Right cardiac atrium (tissue), 5 donors: ENCODE measurements around the gene COASY. TPM values are rescaled to one million over a fixed set of nuclear protein-coding genes. Genes with fewer than 3 reads are reported as not detected.

Experiments
- ATAC-seq, 2 donors: fragments of 200-7000 bp; cut with Tn5 transposase; one replicate each; pipeline versions ENCODE4 v1.8.0 to v1.9.1; 2020; ENCODE audit warnings: moderate library complexity in 2 of 2, mild to moderate bottlenecking in 1 of 2
- DNase-seq, 3 donors: peaks; one replicate each; pipeline ENCODE4 v3.0.0-alpha.2; 2020
- H3K27ac ChIP-seq: one replicate; pipeline ENCODE4 v1.5.1; 2013; ENCODE audit warnings: mild to moderate bottlenecking, low read length, control low read depth, moderate library complexity
- H3K27me3 ChIP-seq: one replicate; pipeline ENCODE4 v1.6.1; 2013; ENCODE audit not compliant: control insufficient read depth, insufficient read depth
- H3K4me1 ChIP-seq: one replicate; pipeline ENCODE4 v1.6.1; 2013; ENCODE audit warnings: low read length; ENCODE audit not compliant: control insufficient read depth, insufficient read depth
- H3K4me3 ChIP-seq: one replicate; pipeline ENCODE4 v1.5.1; 2013; ENCODE audit warnings: low read length, control low read depth
- H3K9me3 ChIP-seq: one replicate; pipeline ENCODE4 v1.6.1; 2013; ENCODE audit warnings: low read length; ENCODE audit not compliant: control insufficient read depth
- WGBS: extraction: QIAGEN DNeasy Blood & Tissue Kit; methylation state at CpG from one replicate; pipeline ENCODE4 v1.1.7; 2013; 5-methylcytosine and 5-hydroxymethylcytosine counted together
- intact Hi-C, 4 donors: fragments of 100-400 bp; cut with DNase I; formaldehyde crosslinking; loops; one replicate each; pipeline versions ENCODE4 v1.11.0 to v1.14.0; 2022 to 2023
- polyA plus RNA-seq: library from polyadenylated mRNA; stranded (reverse); fragments of 200-250 nt; gene quantifications from one replicate; pipeline ENCODE4 v1.2.3, GENCODE V29; 2013
- total RNA-seq, 4 donors: library from RNA; stranded (reverse); fragmentation: NEBNext Ultra II Directional; extraction: Animal tissue kit (Norgen Biotek cat#: 25700); gene quantifications; one replicate each; pipeline ENCODE4 v1.2.1, GENCODE V29; 2021
- donor health status: healthy with polysubstance abuse.
- donor health status: DM: no; HTN: yes; CAD: no.
- donor health status: DM: no; HTN: no; CAD: no.
- donor health status: DM: no; HTN: yes; CAD: no; lungs with severe emphysema.
- donor health status: DM: yes; HTN: yes; CAD: no.

COASY gene
- total and polyA plus RNA-seq, 5 donors = 30.2 to 45.5 (median 39.7) TPM

DNA sequence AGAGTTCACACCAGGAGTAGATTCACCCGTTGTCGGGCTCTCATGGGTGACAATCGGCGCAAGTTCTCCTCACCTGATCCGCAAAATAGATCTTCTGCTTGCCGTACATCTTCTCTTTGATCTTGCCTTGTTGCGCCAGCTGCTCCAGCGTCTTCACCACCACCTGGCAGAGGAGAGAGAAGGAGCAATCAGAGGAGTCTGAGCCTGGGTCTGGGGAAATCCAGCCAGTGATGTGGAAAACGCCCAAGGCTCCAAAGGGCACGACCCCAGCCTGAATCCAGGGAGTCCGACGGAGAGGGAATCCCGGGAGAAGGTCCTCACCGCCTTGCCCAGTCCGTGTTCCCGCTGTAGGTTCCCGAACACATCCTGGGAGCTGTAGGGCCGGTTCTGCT, 15.2 kb downstream of the COASY start:
- intact Hi-C loops = loop anchor here in 1 of 4 donors (5.0 kb wide), 1 partner anchor 100 kb away; the partner anchor contains the start of gene PLEKHH3

GRCh38 chr17:42577532-42578281, 15.8 kb downstream of the COASY start, which contains the start of gene PSMC3IP:
Gene PSMC3IP, minus strand, starts transcription at chr17:42577729. Its CDS starts 43 bp downstream, at chr17:42577686.
- no peaks in the 10 kb centered on the region for H3K9me3 ChIP-seq
- peak; percentile 97 to 98 (median 97) for DNase-seq
- intact Hi-C loops = loop anchor here in 2 of 4 donors (2.0 to 5.0 kb wide), 2 partner anchors 100 to 101 kb away; partner anchors contain the start of gene PLEKHH3 (in 1 of the 2)
- ATAC-seq = peak; percentile 95
- H3K27ac ChIP-seq = peak within 1 kb of the TSS; percentile 85
- under 1% methylated on average over 52 of the region's 52 CpGs for WGBS
- no peaks in the 10 kb centered on the region for H3K27me3 ChIP-seq
- no peaks in the 10 kb centered on the region for H3K4me1 ChIP-seq
- peak within 1 kb of the TSS; percentile 60 for H3K4me3 ChIP-seq

More for the DNA sequence above, 15.2 kb downstream of the COASY start:
- ATAC-seq = no peak
- Histone ChIP-seq H3K27ac (peak overlapping the region; percentile 0), H3K4me1 (no peaks in the 10 kb centered on the region), H3K9me3 (no peaks in the 10 kb centered on the region), H3K27me3 (no peaks in the 10 kb centered on the region), H3K4me3 (peak overlapping the region; percentile 60)
- WGBS = 4% methylated on average over 18 of the region's 18 CpGs
- no peak for DNase-seq

DNA sequence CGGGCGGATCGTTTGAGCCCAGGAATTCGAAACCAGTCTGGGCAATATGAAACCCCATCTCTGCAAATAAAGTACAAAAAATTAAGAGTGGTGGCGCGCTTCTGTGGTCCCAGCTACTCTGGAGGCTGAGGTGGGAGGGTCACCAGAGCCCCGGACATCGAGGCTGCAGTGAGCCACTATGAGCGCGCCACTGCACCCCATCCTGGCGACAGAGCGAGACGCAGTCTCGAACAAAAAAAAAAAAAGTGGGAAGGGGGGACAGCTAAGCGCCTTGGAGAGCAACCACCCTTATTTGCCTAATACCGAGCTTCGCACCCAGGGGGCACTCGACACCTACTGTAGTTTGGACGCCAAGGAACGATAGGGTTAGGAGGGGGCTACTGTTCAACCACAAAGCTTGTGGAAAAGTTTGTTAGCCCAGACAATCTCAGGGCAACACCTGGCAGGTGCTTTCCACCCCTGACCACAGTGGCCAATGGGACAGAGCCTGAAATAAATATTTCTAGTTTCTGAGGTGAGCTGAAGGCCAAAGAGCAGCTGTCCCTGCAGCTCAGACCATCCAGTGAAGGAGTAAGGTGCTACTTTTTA, 16.4 kb downstream of the COASY start:
- Histone ChIP-seq H3K9me3 (no peaks in the 10 kb centered on the region), H3K27ac (peak overlapping the region; percentile 85), H3K27me3 (no peaks in the 10 kb centered on the region), H3K4me1 (no peaks in the 10 kb centered on the region), H3K4me3 (peak overlapping the region; percentile 60)
- WGBS = under 1% methylated on average over 20 of the region's 20 CpGs
- intact Hi-C loops = loop anchor here in 2 of 4 donors (2.0 to 5.0 kb wide), 2 partner anchors 99 to 100 kb away; partner anchors contain the start of gene PLEKHH3 (in 1 of the 2)
- peak; percentile 73 to 88 (median 88) for DNase-seq
- peak; percentile 78 to 81 for ATAC-seq

DNA sequence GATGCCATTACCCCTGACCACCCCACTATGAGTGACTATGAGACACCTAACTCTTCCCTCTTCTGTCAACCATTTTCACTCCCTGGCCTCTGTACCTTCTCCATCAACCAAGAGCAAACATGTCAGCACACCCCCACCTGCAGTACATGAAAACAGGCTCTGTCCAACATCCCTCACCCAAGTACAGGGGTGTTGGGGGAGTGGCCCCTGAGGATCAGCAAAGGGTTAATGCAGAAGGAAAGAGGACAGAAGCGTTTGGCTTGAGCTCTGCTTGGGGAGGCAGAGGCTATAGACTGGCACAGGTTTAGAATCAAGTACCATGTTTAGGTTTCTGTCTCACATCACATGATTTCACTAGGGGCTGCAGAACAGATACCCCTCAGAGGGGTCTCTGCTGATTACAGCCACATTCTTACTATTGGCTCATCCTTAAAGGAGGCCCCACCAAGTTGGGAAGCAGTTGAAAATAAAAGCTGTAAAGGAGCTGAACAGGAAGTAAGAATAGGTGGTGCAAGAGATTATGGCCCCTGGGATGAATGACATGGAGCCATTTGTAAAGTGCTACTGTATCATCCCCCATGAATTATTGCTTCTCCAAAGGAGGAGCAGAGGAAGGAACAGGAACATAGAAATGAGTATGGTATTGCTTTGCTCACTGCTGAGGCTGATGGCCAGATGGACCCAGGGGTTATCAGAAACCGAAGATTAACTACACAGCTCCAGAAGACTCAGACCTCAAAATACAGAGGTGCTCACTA, 18.0 kb downstream of the COASY start:
- no peak for ATAC-seq
- Histone ChIP-seq H3K4me3 (no peak overlapping the region), H3K4me1 (no peaks in the 10 kb centered on the region), H3K27ac (no peak overlapping the region), H3K9me3 (no peaks in the 10 kb centered on the region), H3K27me3 (no peaks in the 10 kb centered on the region)
- intact Hi-C loops = loop anchor here in 2 of 4 donors (2.0 to 10.0 kb wide), 3 partner anchors 97 to 185 kb away; partner anchors contain the start of genes PLEKHH3 (in 1 of the 2) and RAMP2 (in 1 of the 2)
- DNase-seq = no peak
- WGBS = 38% methylated on average over 2 of the region's 2 CpGs

DNA sequence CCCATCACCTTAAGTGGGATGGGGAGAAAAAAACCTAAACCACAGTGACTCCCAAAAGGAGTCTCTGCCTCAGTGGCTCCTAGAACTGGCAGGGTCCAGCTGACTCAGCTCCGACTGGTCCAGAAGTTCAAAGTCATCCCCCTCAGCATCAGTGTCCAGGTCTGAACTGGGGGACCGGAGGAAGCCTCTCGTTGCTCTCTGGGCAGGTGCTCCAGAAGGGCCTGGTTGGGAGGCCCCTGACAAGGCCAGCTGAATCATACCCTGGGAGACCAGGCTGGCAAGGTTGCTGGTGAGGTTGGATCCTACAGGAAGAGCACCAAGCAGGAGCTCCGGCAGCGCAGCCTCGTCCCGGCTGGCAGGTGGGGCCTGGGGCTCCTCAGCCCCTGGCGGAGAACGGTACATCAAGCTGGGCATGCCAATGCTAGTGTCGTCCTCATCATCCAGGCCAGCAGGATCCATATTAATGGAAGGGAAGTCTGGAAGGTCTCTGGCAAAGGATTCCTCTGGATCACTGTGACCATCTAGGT, 19.9 kb downstream of the COASY start:
- WGBS = 85% methylated on average over 10 of the region's 10 CpGs
- DNase-seq = no peak
- Histone ChIP-seq H3K4me1 (no peaks in the 10 kb centered on the region), H3K4me3 (no peak overlapping the region), H3K27me3 (no peaks in the 10 kb centered on the region), H3K27ac (no peak overlapping the region), H3K9me3 (no peaks in the 10 kb centered on the region)
- no peak for ATAC-seq
- intact Hi-C loops = loop anchor here in 1 of 4 donors (10.0 kb wide), 1 partner anchor 183 kb away; the partner anchor contains the start of gene RAMP2

DNA sequence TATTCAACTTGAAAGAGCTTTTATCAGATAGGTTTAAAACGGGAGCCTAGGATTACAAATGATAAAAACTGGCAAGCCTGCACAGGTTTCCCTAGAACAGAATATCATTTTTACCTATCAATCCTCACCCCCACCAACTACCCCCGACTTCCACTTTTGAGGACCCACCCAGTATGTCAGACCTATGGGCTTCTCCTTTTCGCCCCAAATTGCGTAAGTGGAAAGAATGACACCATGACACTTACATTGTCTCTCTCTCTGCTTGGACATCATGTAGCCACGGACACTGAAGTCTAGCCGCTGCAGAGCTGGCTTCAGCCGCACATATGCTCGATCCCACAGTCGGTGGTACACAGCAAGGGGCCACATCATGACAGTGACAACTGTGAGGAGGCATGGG, 22.9 kb downstream of the COASY start:
- no peaks in the 10 kb centered on the region for H3K4me1 ChIP-seq
- no peaks in the 10 kb centered on the region for H3K9me3 ChIP-seq
- no peak for ATAC-seq
- no peak for DNase-seq
- 76% methylated on average over 9 of the region's 9 CpGs for WGBS
- intact Hi-C loops = loop anchor here in 1 of 4 donors (5.0 to 10.0 kb wide), 2 partner anchors 117 to 180 kb away; partner anchors contain the start of gene RAMP2
- no peaks in the 10 kb centered on the region for H3K27me3 ChIP-seq
- H3K27ac ChIP-seq = no peak overlapping the region
- H3K4me3 ChIP-seq = no peak overlapping the region

- DNase-seq = no peak
- Histone ChIP-seq H3K4me3 (no peak overlapping the region), H3K4me1 (no peaks in the 10 kb centered on the region), H3K9me3 (no peaks in the 10 kb centered on the region), H3K27ac (peak overlapping the region; percentile 38), H3K27me3 (no peaks in the 10 kb centered on the region)
- 33% methylated on average over 1 of the region's 1 CpG for WGBS
- intact Hi-C loops = loop anchor here in 1 of 4 donors (5.0 to 10.0 kb wide), 2 partner anchors 117 to 179 kb away; partner anchors contain the start of gene RAMP2
- ATAC-seq = peak in 1 of 2 donors; percentile 52
Measured at GRCh38 chr17:42585353-42585752, 23.4 kb downstream of the COASY start.

DNA sequence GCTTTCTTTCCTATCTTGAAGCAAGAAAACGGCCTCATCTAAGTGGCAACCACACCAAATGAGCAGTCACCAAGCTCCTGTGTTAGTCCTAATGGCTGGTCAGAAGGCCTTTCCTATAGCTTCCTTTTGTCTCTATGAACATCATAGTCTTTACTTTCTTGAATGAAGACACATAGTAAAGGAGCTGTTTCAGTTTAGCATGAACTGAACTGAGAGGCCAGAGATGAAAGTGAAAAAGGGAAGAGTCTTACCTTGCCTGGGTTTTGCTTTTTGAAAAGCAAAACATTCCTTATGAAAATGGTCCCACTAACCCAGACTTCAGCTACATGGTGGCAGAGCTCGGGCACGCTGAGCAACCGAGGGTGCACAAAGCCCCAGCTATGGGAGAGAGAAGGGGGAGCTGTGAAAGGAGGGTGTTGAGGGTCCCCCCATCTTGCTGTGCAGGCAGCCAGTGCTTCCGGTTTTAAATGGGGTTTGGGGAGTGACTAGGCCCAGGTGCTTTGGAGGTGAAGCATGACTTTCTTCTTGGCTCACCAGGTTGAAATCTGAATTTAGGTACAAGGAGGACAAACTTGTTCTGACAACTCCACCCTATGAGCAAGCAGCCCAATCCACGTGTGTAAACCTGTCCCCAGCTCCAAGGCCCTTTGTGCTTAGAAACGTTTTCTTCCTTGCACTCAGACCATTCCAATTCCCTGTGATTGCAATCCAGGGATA, 24.7 kb downstream of the COASY start:
- no peak for DNase-seq
- 78% methylated on average over 7 of the region's 7 CpGs for WGBS
- Histone ChIP-seq H3K27me3 (no peaks in the 10 kb centered on the region), H3K9me3 (no peaks in the 10 kb centered on the region), H3K4me3 (no peak overlapping the region), H3K27ac (no peak overlapping the region), H3K4me1 (no peaks in the 10 kb centered on the region)
- ATAC-seq = no peak
- intact Hi-C loops = loop anchor here in 1 of 4 donors (5.0 to 10.0 kb wide), 2 partner anchors 116 to 178 kb away; partner anchors contain the start of gene RAMP2

DNA sequence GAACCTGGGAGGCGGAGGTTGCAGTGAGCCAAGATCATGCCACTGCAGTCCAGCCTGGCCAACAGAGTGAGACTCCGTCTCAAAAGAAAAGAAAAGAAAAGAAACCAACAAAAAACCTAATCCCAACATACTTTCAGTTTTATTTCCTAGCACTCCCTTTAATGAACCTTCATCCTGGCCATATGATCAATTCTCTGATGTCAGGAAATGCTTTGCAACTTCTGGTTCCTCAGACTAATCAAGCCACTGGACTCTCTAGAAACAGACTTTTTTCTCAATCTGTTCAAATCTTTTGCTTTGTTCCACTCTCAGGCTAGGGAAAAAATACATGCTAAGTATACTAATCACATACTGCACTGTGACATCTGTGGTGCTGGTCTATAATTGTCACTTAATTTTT, 28.9 kb downstream of the COASY start:
- 89% methylated on average over 2 of the region's 2 CpGs for WGBS
- no peaks in the 10 kb centered on the region for H3K27me3 ChIP-seq
- no peak overlapping the region for H3K27ac ChIP-seq
- H3K4me3 ChIP-seq = no peak overlapping the region
- no peaks in the 10 kb centered on the region for H3K4me1 ChIP-seq
- ATAC-seq (no peak), DNase-seq (no peak)
- no peaks in the 10 kb centered on the region for H3K9me3 ChIP-seq
- intact Hi-C loops = no loop called here

GRCh38 chr17:42591411-42591810, 29.5 kb downstream of the COASY start:
- no peaks in the 10 kb centered on the region for H3K9me3 ChIP-seq
- H3K4me3 ChIP-seq = no peak overlapping the region
- DNase-seq (no peak), ATAC-seq (no peak)
- intact Hi-C loops = no loop called here
- H3K27ac ChIP-seq = no peak overlapping the region
- 94% methylated on average over 9 of the region's 9 CpGs for WGBS
- no peaks in the 10 kb centered on the region for H3K4me1 ChIP-seq
- H3K27me3 ChIP-seq = no peaks in the 10 kb centered on the region
